BE2C (cell line): ENCODE results near the gene OR51V1.
"Not testable (repeated sequence)": the region's sequence is repeated elsewhere in the genome, so short reads cannot be mapped to it uniquely, and the experiment has no call there.

Experiments
- DNase-seq: peaks from one replicate; pipeline ENCODE4 v3.0.0-alpha.2; 2020
- H3K27me3 ChIP-seq: fragments of 250-450 bp; sonication (Bioruptor Pico); 2 replicates; pipeline ENCODE4 v1.5.1; 2020; ENCODE audit warnings: mild to moderate bottlenecking
- H3K36me3 ChIP-seq: fragments of 250-450 bp; sonication (Bioruptor Pico); 2 replicates; pipeline ENCODE4 v1.5.1; 2020; ENCODE audit warnings: mild to moderate bottlenecking
- H3K4me1 ChIP-seq: fragments of 250-450 bp; sonication (Bioruptor Pico); 2 replicates; pipeline ENCODE4 v1.5.1; 2020
- H3K4me3 ChIP-seq: 2 replicates; pipeline ENCODE4 v1.5.1; 2011; ENCODE audit warnings: low read depth, low read length
- H3K9me3 ChIP-seq: fragments of 250-450 bp; sonication (Bioruptor Pico); 2 replicates; pipeline ENCODE4 v1.5.1; 2020
- CTCF ChIP-seq: IDR thresholded peaks from 2 replicates; pipeline ENCODE4 v1.5.1; 2012; ENCODE audit warnings: mild to moderate bottlenecking, low read depth, low read length

Gene OR51V1

GRCh38 chr11:5171856-5172255 is 28.6 kb downstream of the OR51V1 start:
- Histone ChIP-seq H3K36me3 (no peaks in the 10 kb centered on the region), H3K27me3 (no peaks in the 10 kb centered on the region), H3K4me3 (no peak overlapping the region), H3K4me1 (no peaks in the 10 kb centered on the region), H3K9me3 (no peaks in the 10 kb centered on the region)
- DNase-seq, result no peak
- no peak for TF ChIP-seq CTCF

- H3K4me3 ChIP-seq, H3K36me3 ChIP-seq, H3K9me3 ChIP-seq, DNase-seq, H3K4me1 ChIP-seq, H3K27me3 ChIP-seq: not testable (repeated sequence)
Measured at GRCh38 chr11:5165898-5166297, 34.6 kb downstream of the OR51V1 start.

- not testable (repeated sequence) for H3K4me3 ChIP-seq, H3K4me1 ChIP-seq, H3K9me3 ChIP-seq, DNase-seq, H3K36me3 ChIP-seq, H3K27me3 ChIP-seq
Measured at GRCh38 chr11:5164807-5165206, 35.7 kb downstream of the OR51V1 start.

GRCh38 chr11:5161045-5161444 is 39.4 kb downstream of the OR51V1 start:
- not testable (repeated sequence) for H3K36me3 ChIP-seq, H3K9me3 ChIP-seq, H3K27me3 ChIP-seq, H3K4me1 ChIP-seq, DNase-seq, H3K4me3 ChIP-seq

GRCh38 chr11:5160217-5160616 is 40.3 kb downstream of the OR51V1 start:
- not testable (repeated sequence) for H3K36me3 ChIP-seq, H3K4me3 ChIP-seq, H3K4me1 ChIP-seq, DNase-seq, H3K9me3 ChIP-seq, H3K27me3 ChIP-seq

GRCh38 chr11:5159806-5160205 is 40.7 kb downstream of the OR51V1 start:
- Histone ChIP-seq H3K4me3 (no peak overlapping the region), H3K27me3 (no peaks in the 10 kb centered on the region), H3K9me3 (no peaks in the 10 kb centered on the region), H3K36me3 (no peaks in the 10 kb centered on the region), H3K4me1 (no peaks in the 10 kb centered on the region)
- TF ChIP-seq CTCF, result no peak
- no peak for DNase-seq

- no peak for DNase-seq
- Histone ChIP-seq H3K4me3 (no peak within 1 kb of the TSS), H3K36me3 (no peaks in the 10 kb centered on the region), H3K4me1 (no peaks in the 10 kb centered on the region), H3K27me3 (no peaks in the 10 kb centered on the region), H3K9me3 (no peaks in the 10 kb centered on the region)
- no peak for TF ChIP-seq CTCF
Measured at GRCh38 chr11:5154657-5155056, 45.8 kb downstream of the OR51V1 start, which contains the start of gene OR52A1. TSS of gene OR52A1 (minus strand) at chr11:5154757. CDS start at chr11:5152369, 2,388 bp downstream.

- Histone ChIP-seq H3K9me3 (no peaks in the 10 kb centered on the region), H3K36me3 (no peaks in the 10 kb centered on the region), H3K27me3 (no peaks in the 10 kb centered on the region), H3K4me1 (no peaks in the 10 kb centered on the region), H3K4me3 (no peak overlapping the region)
- no peak for TF ChIP-seq CTCF
- no peak for DNase-seq
Measured at GRCh38 chr11:5153574-5154431, 46.7 kb downstream of the OR51V1 start.
